Liver (tissue), 9 donors: ENCODE measurements around the gene RNF34. TPM values are rescaled to one million over a fixed set of nuclear protein-coding genes. Genes with fewer than 3 reads are reported as not detected.
"Not testable (repeated sequence)": the region's sequence is repeated elsewhere in the genome, so short reads cannot be mapped to it uniquely, and the experiment has no call there.

Source experiments
- DNase-seq: peaks from one replicate; pipeline ENCODE4 v3.0.0-alpha.2; 2017; ENCODE audit warnings: low spot score
- H3K27ac ChIP-seq, 2 donors: one replicate each; pipeline ENCODE4 v1.7.0; 2013; ENCODE audit warnings: inconsistent platforms in 2 of 2, low read length in 2 of 2, control low read depth in 1 of 2, low read depth in 1 of 2, mild to moderate bottlenecking in 1 of 2
- H3K27me3 ChIP-seq, 4 donors: one replicate each; pipeline versions ENCODE4 v1.6.1 to v1.7.0; 2013; ENCODE audit warnings: low read length in 3 of 4, inconsistent platforms in 1 of 4, mild to moderate bottlenecking in 1 of 4, moderate library complexity in 1 of 4; ENCODE audit not compliant: control insufficient read depth in 4 of 4, insufficient read depth in 4 of 4
- H3K36me3 ChIP-seq, 4 donors: one replicate each; pipeline versions ENCODE4 v1.6.1 to v1.7.0; 2013; ENCODE audit warnings: low read length in 3 of 4, mild to moderate bottlenecking in 3 of 4, low read depth in 1 of 4, moderate library complexity in 1 of 4; ENCODE audit not compliant: control insufficient read depth in 4 of 4, insufficient read depth in 3 of 4
- H3K4me1 ChIP-seq, 4 donors: one replicate each; pipeline versions ENCODE4 v1.6.1 to v1.7.0; 2013; ENCODE audit warnings: low read length in 3 of 4, mild to moderate bottlenecking in 3 of 4, moderate library complexity in 1 of 4; ENCODE audit not compliant: control insufficient read depth in 4 of 4, insufficient read depth in 4 of 4
- H3K4me3 ChIP-seq, 3 donors: one replicate each; pipeline versions ENCODE4 v1.6.1 to v1.7.0; 2013; ENCODE audit warnings: low read length in 3 of 3, control low read depth in 1 of 3, low read depth in 1 of 3, mild to moderate bottlenecking in 1 of 3
- H3K9ac ChIP-seq, 2 donors: one replicate each; pipeline ENCODE4 v1.7.0; 2013; ENCODE audit warnings: low read length in 2 of 2, mild to moderate bottlenecking in 2 of 2, moderate library complexity in 2 of 2, control low read depth in 1 of 2, low read depth in 1 of 2
- H3K9me3 ChIP-seq, 4 donors: one replicate each; pipeline versions ENCODE4 v1.6.1 to v1.7.0; 2013; ENCODE audit warnings: low read length in 3 of 4; ENCODE audit not compliant: control insufficient read depth in 4 of 4
- EGR1 ChIP-seq, 2 donors: IDR thresholded peaks; 2 replicates each; pipeline ENCODE4 v1.6.1; 2016 to 2018; ENCODE audit warnings: antibody characterized with exemption in 2 of 2, low read depth in 2 of 2
- FOXA1 ChIP-seq: IDR thresholded peaks from 2 replicates; pipeline ENCODE4 v1.6.1; 2016; ENCODE audit warnings: antibody characterized with exemption
- FOXA2 ChIP-seq: IDR thresholded peaks from 2 replicates; pipeline ENCODE4 v1.6.1; 2016; ENCODE audit warnings: antibody characterized with exemption
- GABPA ChIP-seq, 2 donors: IDR thresholded peaks in 1 of 2; conservative IDR thresholded peaks in 1 of 2; 2 replicates each; pipeline ENCODE4 v1.6.1; 2016; ENCODE audit warnings: antibody characterized with exemption in 2 of 2, mild to moderate bottlenecking in 1 of 2, moderate library complexity in 1 of 2
- HNF4G ChIP-seq: IDR thresholded peaks from 2 replicates; pipeline ENCODE4 v1.6.1; 2016; ENCODE audit warnings: antibody characterized with exemption
- NR2F2 ChIP-seq: IDR thresholded peaks from 2 replicates; pipeline ENCODE4 v1.6.1; 2016; ENCODE audit warnings: antibody characterized with exemption
- RAD21 ChIP-seq, 2 donors: IDR thresholded peaks; 2 replicates each; pipeline ENCODE4 v1.6.1; 2016; ENCODE audit warnings: antibody characterized with exemption in 2 of 2, mild to moderate bottlenecking in 2 of 2
- RXRA ChIP-seq, 2 donors: IDR thresholded peaks; 2 replicates each; pipeline ENCODE4 v1.6.1; 2017 to 2018; ENCODE audit warnings: antibody characterized with exemption in 2 of 2, mild to moderate bottlenecking in 1 of 2
- SP1 ChIP-seq: IDR thresholded peaks from 2 replicates; pipeline ENCODE4 v1.6.1; 2018; ENCODE audit warnings: antibody characterized with exemption, mild to moderate bottlenecking
- TAF1 ChIP-seq: conservative IDR thresholded peaks from 2 replicates; pipeline ENCODE4 v1.6.1; 2016; ENCODE audit warnings: antibody characterized with exemption, mild to moderate bottlenecking
- YY1 ChIP-seq: IDR thresholded peaks from 2 replicates; pipeline ENCODE4 v1.6.1; 2016; ENCODE audit warnings: antibody characterized with exemption, mild to moderate bottlenecking
- WGBS: extraction: QIAGEN DNeasy Blood & Tissue Kit; methylation state at CpG from one replicate; pipeline ENCODE4 v1.1.7; 2013; 5-methylcytosine and 5-hydroxymethylcytosine counted together
- polyA plus RNA-seq, 2 donors: library from polyadenylated mRNA; stranded (reverse) in 1 of 2; unstranded in 1 of 2; fragments of 200-250 nt in 1 of 2; fragments of >200 nt in 1 of 2; fragmentation: Nextera tagmentation in 1 of 2; extraction: Ambion mirVana in 1 of 2; gene quantifications; one replicate each; pipeline versions ENCODE4 v1.2.1 to v1.2.3, GENCODE V29; 2013 to 2015
- total RNA-seq, 2 donors: library from RNA; depleted of rRNA; stranded (reverse); fragments of >200 nt; gene quantifications; one replicate each; pipeline ENCODE4 v1.2.3, GENCODE V29; 2014
- TF ChIP-seq, protein P1 (sequence below): IDR thresholded peaks from 2 replicates; pipeline ENCODE4 v1.6.1; 2016; ENCODE audit warnings: antibody characterized with exemption
- TF ChIP-seq, protein P2 (sequence below): IDR thresholded peaks from 2 replicates; pipeline ENCODE4 v1.6.1; 2016; ENCODE audit warnings: antibody characterized with exemption
- TF ChIP-seq, protein P3 (sequence below): IDR thresholded peaks from 2 replicates; pipeline ENCODE4 v1.6.1; 2016; ENCODE audit warnings: antibody characterized with exemption
- TF ChIP-seq, protein P4 (sequence below): fragments of 150-350 bp; IDR thresholded peaks from 2 replicates; pipeline ENCODE4 v1.5.1; 2017; ENCODE audit warnings: improper control_type of control experiment, low read depth, low read length; ENCODE audit not compliant: missing input control
- donor health status: healthy.
- donor health status: healthy.
- donor health status: healthy.
- donor health status: healthy.
- donor health status: healthy.

RNF34 gene
- total and polyA plus RNA-seq, 4 donors, result 9.5 to 27.7 (median 17.9) TPM

DNA sequence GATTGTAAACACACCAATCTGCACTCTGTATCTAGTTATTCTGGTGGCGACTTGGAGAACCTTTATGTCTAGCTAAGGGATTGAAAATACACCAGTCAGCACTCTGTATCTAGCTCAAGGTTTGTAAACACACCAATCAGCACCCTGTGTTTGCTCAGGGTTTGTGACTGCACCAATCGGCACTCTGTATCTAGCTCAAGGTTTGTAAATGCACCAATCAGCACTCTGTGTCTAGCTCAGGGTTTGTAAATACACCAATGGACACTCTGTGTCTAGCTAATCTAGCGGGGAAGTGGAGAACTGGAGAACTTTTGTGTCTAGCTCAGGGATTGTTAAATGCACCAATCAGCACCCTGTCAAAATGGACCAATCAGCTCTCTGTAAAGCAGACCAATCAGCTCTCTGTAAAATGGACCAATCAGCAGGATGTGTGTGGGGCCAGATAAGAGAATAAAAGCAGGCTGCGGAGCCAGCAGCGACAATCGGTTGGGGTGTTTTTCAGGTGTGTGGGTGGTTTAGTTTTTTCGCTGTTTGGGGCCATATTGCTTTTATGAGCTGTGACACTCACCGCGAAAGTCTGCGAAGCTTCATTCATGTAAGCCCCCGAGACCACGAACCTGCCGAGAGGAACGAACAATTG is 24.9 kb upstream of the RNF34 start:
- not testable (repeated sequence) for H3K9ac ChIP-seq, H3K36me3 ChIP-seq, H3K4me3 ChIP-seq, H3K27ac ChIP-seq, DNase-seq, H3K4me1 ChIP-seq, H3K27me3 ChIP-seq, H3K9me3 ChIP-seq
- 95% methylated on average over 14 of the region's 14 CpGs for WGBS

DNA sequence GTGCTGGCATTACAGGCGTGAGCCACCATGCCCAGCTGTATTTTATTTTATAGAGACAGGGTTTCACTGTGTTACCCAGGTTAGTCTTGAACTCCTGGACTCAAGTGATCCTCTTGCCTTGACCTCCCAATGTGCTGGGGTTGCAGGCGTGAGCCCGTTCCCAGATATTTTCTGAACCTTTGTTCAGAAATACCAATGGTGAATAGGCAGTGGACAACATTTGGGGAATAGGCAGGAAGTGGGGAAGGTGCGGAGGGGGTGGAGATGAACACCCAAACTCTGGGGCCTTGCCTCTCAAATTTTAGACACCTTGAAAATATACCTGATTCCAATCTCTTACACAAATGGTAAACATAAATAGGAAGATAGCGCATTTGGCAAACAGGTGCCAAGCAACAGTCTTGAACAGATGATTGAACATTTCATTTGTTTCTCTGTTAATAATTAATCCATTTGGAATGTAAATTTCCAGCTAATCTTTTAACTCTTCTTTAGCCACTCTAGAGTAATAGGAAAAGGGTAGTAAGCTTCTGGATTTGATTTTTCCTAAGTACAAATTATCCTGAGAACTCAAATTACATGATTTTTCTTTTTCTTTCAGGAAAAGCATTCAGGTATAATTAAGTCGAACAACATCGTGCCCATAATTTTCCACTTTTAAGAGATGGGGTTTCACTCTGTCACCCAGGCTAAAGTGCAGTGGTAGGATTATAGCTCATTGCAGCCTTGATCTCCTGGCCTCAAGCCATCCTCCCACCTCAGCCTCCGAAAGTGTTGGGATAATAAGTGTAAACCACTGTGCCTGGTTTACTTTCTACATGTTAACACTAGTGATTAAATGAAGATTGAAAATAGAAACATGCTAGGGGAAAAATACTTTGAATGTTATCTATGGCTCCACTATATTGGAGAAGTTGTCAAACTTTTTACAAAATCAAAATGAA is 22.9 kb upstream of the RNF34 start:
- WGBS, result 55% methylated on average over 8 of the region's 8 CpGs
- Histone ChIP-seq H3K9me3 (no peaks in the 10 kb centered on the region), H3K9ac (no peak overlapping the region), H3K4me3 (no peak overlapping the region), H3K27me3 (no peaks in the 10 kb centered on the region), H3K27ac (no peak overlapping the region), H3K36me3 (no peaks in the 10 kb centered on the region), H3K4me1 (peaks cover 0 to 7% (median 1%) of the 10 kb centered on the region in 4 donors)
- TF ChIP-seq SP1, result peak; percentile 37
- TF ChIP-seq, protein P1, sequence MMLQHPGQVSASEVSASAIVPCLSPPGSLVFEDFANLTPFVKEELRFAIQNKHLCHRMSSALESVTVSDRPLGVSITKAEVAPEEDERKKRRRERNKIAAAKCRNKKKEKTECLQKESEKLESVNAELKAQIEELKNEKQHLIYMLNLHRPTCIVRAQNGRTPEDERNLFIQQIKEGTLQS, result no peak
- no peak for DNase-seq

DNA sequence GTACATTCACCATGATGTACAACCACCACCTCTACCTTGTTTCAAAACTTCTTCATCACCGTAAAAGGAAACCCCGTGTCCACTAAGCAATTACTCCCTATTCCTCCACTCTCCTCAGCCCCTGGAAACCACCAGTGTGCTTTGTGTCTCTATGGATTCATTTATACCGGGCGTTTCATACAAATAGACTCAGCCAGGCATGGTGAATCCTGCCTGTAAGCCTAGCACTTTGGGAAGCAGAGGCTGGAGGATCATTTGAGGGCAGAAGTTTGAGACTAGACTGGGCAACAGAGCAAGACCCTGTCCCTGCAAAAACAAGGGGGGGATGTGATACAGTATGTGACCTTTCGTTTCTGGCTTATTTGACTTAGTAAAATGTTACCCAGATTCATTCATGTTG is 21.2 kb upstream of the RNF34 start:
- peaks cover 0 to 7% (median 1%) of the 10 kb centered on the region in 4 donors for H3K4me1 ChIP-seq
- WGBS, result 70% methylated on average over 5 of the region's 5 CpGs
- H3K27me3 ChIP-seq, result no peaks in the 10 kb centered on the region
- no peak overlapping the region for H3K4me3 ChIP-seq
- H3K27ac ChIP-seq, result no peak overlapping the region
- DNase-seq, result no peak
- TF ChIP-seq HNF4G (no peak), SP1 (no peak)
- TF ChIP-seq, protein P1, result no peak
- TF ChIP-seq, protein P2, sequence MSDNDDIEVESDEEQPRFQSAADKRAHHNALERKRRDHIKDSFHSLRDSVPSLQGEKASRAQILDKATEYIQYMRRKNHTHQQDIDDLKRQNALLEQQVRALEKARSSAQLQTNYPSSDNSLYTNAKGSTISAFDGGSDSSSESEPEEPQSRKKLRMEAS, result no peak
- no peaks in the 10 kb centered on the region for H3K9me3 ChIP-seq
- H3K9ac ChIP-seq, result no peak overlapping the region
- no peaks in the 10 kb centered on the region for H3K36me3 ChIP-seq

DNA sequence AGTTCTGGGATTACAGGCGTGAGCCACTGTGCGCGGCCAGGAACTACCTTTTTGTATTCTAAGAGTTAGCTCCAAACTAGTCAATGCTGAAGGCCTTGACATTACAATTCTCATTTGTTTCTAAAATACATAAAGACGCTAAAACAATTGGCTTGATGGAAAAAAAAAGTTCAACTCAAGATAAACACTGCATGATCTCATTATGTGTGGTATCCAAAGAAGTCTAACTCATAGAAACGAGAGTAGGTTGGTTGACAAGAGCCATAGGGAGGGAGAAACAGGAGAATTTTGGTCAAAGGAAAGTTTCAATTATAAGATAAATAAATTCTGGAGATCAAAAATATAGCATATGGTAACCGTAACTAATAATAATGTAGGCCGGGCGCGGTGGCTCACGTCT is 20.0 kb upstream of the RNF34 start:
- TF ChIP-seq SP1 (no peak), TAF1 (no peak), NR2F2 (no peak), RXRA (IDR thresholded peaks at IDR 0.05) (no peak), YY1 (no peak), EGR1 (IDR thresholded peaks at IDR 0.05; ENCODE audit: low read depth in 2 of 2) (no peak), RAD21 (IDR thresholded peaks at IDR 0.05) (no peak), FOXA1 (no peak), GABPA (IDR thresholded peaks at IDR 0.05 in 1 of 2, conservative IDR thresholded peaks at IDR 0.05 in 1 of 2) (no peak), FOXA2 (no peak)
- TF ChIP-seq, protein P3, sequence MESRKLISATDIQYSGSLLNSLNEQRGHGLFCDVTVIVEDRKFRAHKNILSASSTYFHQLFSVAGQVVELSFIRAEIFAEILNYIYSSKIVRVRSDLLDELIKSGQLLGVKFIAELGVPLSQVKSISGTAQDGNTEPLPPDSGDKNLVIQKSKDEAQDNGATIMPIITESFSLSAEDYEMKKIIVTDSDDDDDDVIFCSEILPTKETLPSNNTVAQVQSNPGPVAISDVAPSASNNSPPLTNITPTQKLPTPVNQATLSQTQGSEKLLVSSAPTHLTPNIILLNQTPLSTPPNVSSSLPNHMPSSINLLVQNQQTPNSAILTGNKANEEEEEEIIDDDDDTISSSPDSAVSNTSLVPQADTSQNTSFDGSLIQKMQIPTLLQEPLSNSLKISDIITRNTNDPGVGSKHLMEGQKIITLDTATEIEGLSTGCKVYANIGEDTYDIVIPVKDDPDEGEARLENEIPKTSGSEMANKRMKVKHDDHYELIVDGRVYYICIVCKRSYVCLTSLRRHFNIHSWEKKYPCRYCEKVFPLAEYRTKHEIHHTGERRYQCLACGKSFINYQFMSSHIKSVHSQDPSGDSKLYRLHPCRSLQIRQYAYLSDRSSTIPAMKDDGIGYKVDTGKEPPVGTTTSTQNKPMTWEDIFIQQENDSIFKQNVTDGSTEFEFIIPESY, result no peak
- TF ChIP-seq, protein P4, sequence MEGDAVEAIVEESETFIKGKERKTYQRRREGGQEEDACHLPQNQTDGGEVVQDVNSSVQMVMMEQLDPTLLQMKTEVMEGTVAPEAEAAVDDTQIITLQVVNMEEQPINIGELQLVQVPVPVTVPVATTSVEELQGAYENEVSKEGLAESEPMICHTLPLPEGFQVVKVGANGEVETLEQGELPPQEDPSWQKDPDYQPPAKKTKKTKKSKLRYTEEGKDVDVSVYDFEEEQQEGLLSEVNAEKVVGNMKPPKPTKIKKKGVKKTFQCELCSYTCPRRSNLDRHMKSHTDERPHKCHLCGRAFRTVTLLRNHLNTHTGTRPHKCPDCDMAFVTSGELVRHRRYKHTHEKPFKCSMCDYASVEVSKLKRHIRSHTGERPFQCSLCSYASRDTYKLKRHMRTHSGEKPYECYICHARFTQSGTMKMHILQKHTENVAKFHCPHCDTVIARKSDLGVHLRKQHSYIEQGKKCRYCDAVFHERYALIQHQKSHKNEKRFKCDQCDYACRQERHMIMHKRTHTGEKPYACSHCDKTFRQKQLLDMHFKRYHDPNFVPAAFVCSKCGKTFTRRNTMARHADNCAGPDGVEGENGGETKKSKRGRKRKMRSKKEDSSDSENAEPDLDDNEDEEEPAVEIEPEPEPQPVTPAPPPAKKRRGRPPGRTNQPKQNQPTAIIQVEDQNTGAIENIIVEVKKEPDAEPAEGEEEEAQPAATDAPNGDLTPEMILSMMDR, result no peak
- TF ChIP-seq, protein P1, result no peak
- TF ChIP-seq, protein P2, result no peak
- no peak overlapping the region for H3K9ac ChIP-seq
- peaks cover 0 to 7% (median 1%) of the 10 kb centered on the region in 4 donors for H3K4me1 ChIP-seq
- H3K4me3 ChIP-seq, result no peak overlapping the region
- no peaks in the 10 kb centered on the region for H3K9me3 ChIP-seq
- H3K27ac ChIP-seq, result no peak overlapping the region
- no peak for DNase-seq
- H3K27me3 ChIP-seq, result no peaks in the 10 kb centered on the region
- 92% methylated on average over 10 of the region's 10 CpGs for WGBS
- no peaks in the 10 kb centered on the region for H3K36me3 ChIP-seq
